MM.1S (cell line): ENCODE data around the gene AKAP8L.

ENCODE experiments used
- CTCF ChIP-seq: fragments of 300-600 bp; sonication (generic); IDR thresholded peaks from 2 replicates; pipeline ENCODE4 v1.5.1; 2016; ENCODE audit warnings: antibody characterized with exemption, low read length, mixed read lengths
- EZH2phosphoT487 ChIP-seq: fragments of 300-600 bp; sonication (generic); IDR thresholded peaks from 2 replicates; pipeline ENCODE4 v1.6.1; 2018; ENCODE audit warnings: antibody characterized with exemption, low read length

- TF ChIP-seq CTCF (no peak), EZH2phosphoT487 (no peak)
Observed at GRCh38 chr19:15402411-15403150, 16.2 kb downstream of the AKAP8L start.
